Urinary bladder (tissue), 4 donors: ENCODE measurements around the gene RSPH9. TPM values are rescaled to one million over a fixed set of nuclear protein-coding genes. Genes with fewer than 3 reads are reported as not detected.

Experiments
- DNase-seq: peaks from one replicate; pipeline ENCODE4 v3.0.0-alpha.2; 2015; ENCODE audit errors: extremely low spot score
- H3K27ac ChIP-seq: one replicate; pipeline ENCODE4 v1.5.1; 2013; ENCODE audit warnings: low read depth, mild to moderate bottlenecking, moderate library complexity
- H3K36me3 ChIP-seq: one replicate; pipeline ENCODE4 v1.6.1; 2013; ENCODE audit warnings: mild to moderate bottlenecking, moderate library complexity; ENCODE audit not compliant: insufficient read depth
- H3K4me1 ChIP-seq: one replicate; pipeline ENCODE4 v1.6.1; 2013; ENCODE audit warnings: mild to moderate bottlenecking, moderate library complexity; ENCODE audit not compliant: insufficient read depth
- H3K4me3 ChIP-seq: one replicate; pipeline ENCODE4 v1.5.1; 2013; ENCODE audit warnings: low read depth, low read length
- WGBS: extraction: QIAGEN DNeasy Blood & Tissue Kit; methylation state at CpG from one replicate; pipeline ENCODE4 v1.1.7; 2013; 5-methylcytosine and 5-hydroxymethylcytosine counted together
- polyA plus RNA-seq: library from polyadenylated mRNA; stranded (reverse); fragments of 200-250 nt; gene quantifications from one replicate; pipeline ENCODE4 v1.2.3, GENCODE V29; 2013
- total RNA-seq: library from RNA; depleted of rRNA; stranded (reverse); fragments of >200 nt; gene quantifications from one replicate; pipeline ENCODE4 v1.2.3, GENCODE V29; 2014
- donor health status: healthy with polysubstance abuse.
- donor health status: healthy.

RSPH9 gene
- total RNA-seq (1.0 TPM), polyA plus RNA-seq (0.60 TPM)

- 2% methylated on average over 52 of the region's 52 CpGs for WGBS
- Histone ChIP-seq H3K27ac (no peak within 1 kb of the TSS), H3K4me3 (peak within 1 kb of the TSS; percentile 37), H3K36me3 (peaks cover 5% of the 10 kb centered on the region), H3K4me1 (no peaks in the 10 kb centered on the region)
- DNase-seq: no peak
Observed at GRCh38 chr6:43644940-43645612, at the start of gene RSPH9. Gene RSPH9, plus strand, starts transcription at chr6:43645036. Its CDS starts 63 bp downstream, at chr6:43645099.

GRCh38 chr6:43600595-43600994 lies 44.2 kb upstream of the RSPH9 start:
- 97% methylated on average over 2 of the region's 2 CpGs for WGBS
- H3K27ac ChIP-seq: no peak overlapping the region
- H3K4me1 ChIP-seq: no peaks in the 10 kb centered on the region
- H3K4me3 ChIP-seq: no peak overlapping the region
- H3K36me3 ChIP-seq: peaks cover 3% of the 10 kb centered on the region
- no peak for DNase-seq

- H3K36me3 ChIP-seq: peaks cover 3% of the 10 kb centered on the region
- DNase-seq: no peak
- no peak overlapping the region for H3K27ac ChIP-seq
- H3K4me3 ChIP-seq: no peak overlapping the region
- no peaks in the 10 kb centered on the region for H3K4me1 ChIP-seq
- 88% methylated on average over 2 of the region's 2 CpGs for WGBS
Observed at GRCh38 chr6:43604174-43604573, 40.7 kb upstream of the RSPH9 start.

GRCh38 chr6:43606019-43606418 lies 38.8 kb upstream of the RSPH9 start:
- Histone ChIP-seq H3K27ac (no peak overlapping the region), H3K4me3 (no peak overlapping the region), H3K36me3 (peaks cover 3% of the 10 kb centered on the region), H3K4me1 (no peaks in the 10 kb centered on the region)
- WGBS: 95% methylated on average over 2 of the region's 2 CpGs
- no peak for DNase-seq

GRCh38 chr6:43608310-43608763 lies 36.5 kb upstream of the RSPH9 start:
- WGBS: 3% methylated on average over 5 of the region's 5 CpGs
- no peaks in the 10 kb centered on the region for H3K36me3 ChIP-seq
- H3K27ac ChIP-seq: no peak overlapping the region
- H3K4me3 ChIP-seq: no peak overlapping the region
- DNase-seq: peak; percentile 23
- H3K4me1 ChIP-seq: no peaks in the 10 kb centered on the region

GRCh38 chr6:43608807-43609206 lies 36.0 kb upstream of the RSPH9 start:
- DNase-seq: no peak
- H3K27ac ChIP-seq: no peak overlapping the region
- 63% methylated on average over 1 of the region's 1 CpG for WGBS
- H3K4me1 ChIP-seq: no peaks in the 10 kb centered on the region
- no peaks in the 10 kb centered on the region for H3K36me3 ChIP-seq
- H3K4me3 ChIP-seq: no peak overlapping the region

- no peak overlapping the region for H3K4me3 ChIP-seq
- H3K27ac ChIP-seq: no peak overlapping the region
- H3K36me3 ChIP-seq: no peaks in the 10 kb centered on the region
- 97% methylated on average over 1 of the region's 1 CpG for WGBS
- no peaks in the 10 kb centered on the region for H3K4me1 ChIP-seq
- DNase-seq: no peak
Observed at GRCh38 chr6:43609402-43609801, 35.4 kb upstream of the RSPH9 start.

GRCh38 chr6:43610431-43610830 lies 34.4 kb upstream of the RSPH9 start:
- WGBS: 94% methylated on average over 5 of the region's 5 CpGs
- Histone ChIP-seq H3K27ac (no peak overlapping the region), H3K4me1 (no peaks in the 10 kb centered on the region), H3K4me3 (no peak overlapping the region), H3K36me3 (no peaks in the 10 kb centered on the region)
- no peak for DNase-seq

- no peak for DNase-seq
- no peak overlapping the region for H3K27ac ChIP-seq
- 92% methylated on average over 6 of the region's 6 CpGs for WGBS
- H3K4me1 ChIP-seq: no peaks in the 10 kb centered on the region
- no peaks in the 10 kb centered on the region for H3K36me3 ChIP-seq
- H3K4me3 ChIP-seq: no peak overlapping the region
Observed at GRCh38 chr6:43613721-43614395, 31.0 kb upstream of the RSPH9 start.

GRCh38 chr6:43614396-43614730 lies 30.5 kb upstream of the RSPH9 start:
- no peak for DNase-seq
- 79% methylated on average over 3 of the region's 3 CpGs for WGBS
- H3K27ac ChIP-seq: no peak overlapping the region
- no peaks in the 10 kb centered on the region for H3K36me3 ChIP-seq
- no peak overlapping the region for H3K4me3 ChIP-seq
- H3K4me1 ChIP-seq: no peaks in the 10 kb centered on the region

- Histone ChIP-seq H3K36me3 (no peaks in the 10 kb centered on the region), H3K4me1 (no peaks in the 10 kb centered on the region), H3K4me3 (no peak overlapping the region), H3K27ac (no peak overlapping the region)
- no peak for DNase-seq
- WGBS: 95% methylated on average over 9 of the region's 9 CpGs
Observed at GRCh38 chr6:43616725-43617472, 27.9 kb upstream of the RSPH9 start.

GRCh38 chr6:43621078-43621835 lies 23.6 kb upstream of the RSPH9 start:
- Histone ChIP-seq H3K27ac (no peak overlapping the region), H3K4me3 (no peak overlapping the region), H3K36me3 (peaks cover 3% of the 10 kb centered on the region), H3K4me1 (no peaks in the 10 kb centered on the region)
- no peak for DNase-seq
- WGBS: 96% methylated on average over 12 of the region's 12 CpGs

- H3K4me1 ChIP-seq: no peaks in the 10 kb centered on the region
- H3K27ac ChIP-seq: no peak overlapping the region
- 90% methylated on average over 10 of the region's 10 CpGs for WGBS
- no peak overlapping the region for H3K4me3 ChIP-seq
- no peak for DNase-seq
- peaks cover 3% of the 10 kb centered on the region for H3K36me3 ChIP-seq
Observed at GRCh38 chr6:43621836-43622180, 23.0 kb upstream of the RSPH9 start.
